Activated naive CD8-positive, alpha-beta T cell (primary cell): ENCODE data around the gene HNRNPUL1.

Source experiments
- H3K27ac Mint-ChIP-seq: one replicate; pipeline ENCODE4 v1.8.0; 2021; ENCODE audit warnings: mixed read lengths
- H3K27me3 Mint-ChIP-seq: one replicate; pipeline ENCODE4 v1.8.0; 2021; ENCODE audit warnings: mixed read lengths
- H3K36me3 Mint-ChIP-seq: one replicate; pipeline ENCODE4 v1.8.0; 2021; ENCODE audit warnings: mixed read lengths
- H3K4me1 Mint-ChIP-seq: one replicate; pipeline ENCODE4 v1.8.0; 2021; ENCODE audit warnings: low read depth, mixed read lengths
- H3K4me3 Mint-ChIP-seq: one replicate; pipeline ENCODE4 v1.8.0; 2021; ENCODE audit warnings: mild to moderate bottlenecking, mixed read lengths
- H3K9me3 Mint-ChIP-seq: one replicate; pipeline ENCODE4 v1.8.0; 2021; ENCODE audit warnings: low read depth, mixed read lengths

HNRNPUL1 gene

DNA sequence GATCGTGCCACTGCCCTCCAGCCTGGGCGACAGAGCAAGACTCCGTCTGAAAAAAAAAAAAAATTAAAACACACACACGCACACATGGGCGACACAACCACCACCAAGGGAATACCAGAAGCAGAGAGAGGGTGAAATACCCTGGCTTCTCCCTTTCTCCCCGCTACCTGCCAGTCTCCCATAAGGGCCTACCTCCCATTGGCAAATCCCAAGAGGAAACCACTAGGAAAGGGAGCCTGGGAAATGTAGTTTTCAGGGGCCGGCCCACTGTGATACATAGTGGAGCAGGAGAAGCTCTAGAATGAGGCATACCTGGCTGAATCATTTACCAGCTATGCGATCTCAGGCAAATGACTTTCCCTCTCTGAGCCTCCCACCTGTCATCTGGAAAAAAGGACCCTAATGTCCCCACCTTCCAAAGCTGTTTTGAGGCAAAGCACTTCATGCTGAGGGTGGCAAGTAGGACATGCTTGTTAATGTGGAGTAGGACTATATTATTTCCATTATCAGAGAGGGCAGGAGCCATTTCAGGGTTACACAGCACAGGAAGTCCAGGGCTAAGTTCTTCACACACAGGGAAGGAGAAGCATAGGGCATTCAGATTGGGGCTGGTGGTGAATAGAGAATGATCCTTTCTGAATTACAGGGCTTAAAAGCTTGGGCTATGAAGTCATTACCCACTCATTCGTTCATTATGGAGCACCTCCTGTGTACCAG is 14.3 kb upstream of the HNRNPUL1 start:
- Mint-ChIP-seq H3K27ac (no peak overlapping the region), H3K9me3 (no peaks in the 10 kb centered on the region), H3K27me3 (peaks cover 2% of the 10 kb centered on the region), H3K36me3 (no peaks in the 10 kb centered on the region), H3K4me1 (no peaks in the 10 kb centered on the region), H3K4me3 (no peak overlapping the region)

DNA sequence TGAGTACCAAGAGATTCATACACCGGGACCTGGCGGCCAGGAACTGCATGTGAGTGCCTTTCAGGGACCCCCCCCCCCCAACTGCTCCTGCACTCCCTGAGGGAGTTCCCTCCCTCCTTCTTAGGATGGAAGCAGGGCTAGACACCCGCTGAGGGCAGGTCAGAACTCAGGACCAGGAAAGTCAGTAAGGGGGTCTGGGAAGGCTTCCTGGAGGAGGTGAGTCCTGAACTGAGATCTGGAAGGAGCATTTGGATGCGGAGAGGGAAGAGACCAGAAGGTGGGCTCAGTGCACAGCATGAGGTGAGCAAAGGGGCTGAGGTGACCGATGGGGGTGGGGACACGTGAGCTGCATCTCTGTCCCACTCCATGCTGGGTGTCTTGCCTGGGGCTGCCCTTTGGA is 10.5 kb upstream of the HNRNPUL1 start:
- Mint-ChIP-seq H3K27me3 (peaks cover 2% of the 10 kb centered on the region), H3K4me1 (no peaks in the 10 kb centered on the region), H3K4me3 (no peak overlapping the region), H3K27ac (no peak overlapping the region), H3K9me3 (no peaks in the 10 kb centered on the region), H3K36me3 (no peaks in the 10 kb centered on the region)

DNA sequence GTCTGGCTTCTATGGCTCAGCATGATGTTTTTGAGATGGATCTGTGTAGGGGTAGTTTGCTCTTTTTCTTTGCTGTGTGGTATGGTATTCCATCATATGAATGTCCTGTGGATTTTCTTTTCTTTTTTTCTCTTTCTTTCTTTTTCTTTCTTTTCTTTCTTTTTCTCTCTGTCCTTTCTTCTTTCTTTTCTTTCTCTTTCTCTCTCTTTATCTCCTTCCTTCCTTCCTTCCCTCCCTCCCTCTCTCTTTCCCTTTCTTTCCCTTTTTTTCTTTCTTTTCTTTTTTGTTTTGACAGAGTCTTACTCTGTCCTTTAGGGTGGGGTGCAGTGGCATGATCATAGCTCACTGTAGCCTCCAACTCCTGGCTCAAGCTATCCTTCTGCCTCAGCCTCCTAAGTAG is 9.0 kb upstream of the HNRNPUL1 start:
- no peaks in the 10 kb centered on the region for H3K9me3 Mint-ChIP-seq
- peaks cover 2% of the 10 kb centered on the region for H3K27me3 Mint-ChIP-seq
- H3K27ac Mint-ChIP-seq = no peak overlapping the region
- no peaks in the 10 kb centered on the region for H3K36me3 Mint-ChIP-seq
- no peak overlapping the region for H3K4me3 Mint-ChIP-seq
- no peaks in the 10 kb centered on the region for H3K4me1 Mint-ChIP-seq

DNA sequence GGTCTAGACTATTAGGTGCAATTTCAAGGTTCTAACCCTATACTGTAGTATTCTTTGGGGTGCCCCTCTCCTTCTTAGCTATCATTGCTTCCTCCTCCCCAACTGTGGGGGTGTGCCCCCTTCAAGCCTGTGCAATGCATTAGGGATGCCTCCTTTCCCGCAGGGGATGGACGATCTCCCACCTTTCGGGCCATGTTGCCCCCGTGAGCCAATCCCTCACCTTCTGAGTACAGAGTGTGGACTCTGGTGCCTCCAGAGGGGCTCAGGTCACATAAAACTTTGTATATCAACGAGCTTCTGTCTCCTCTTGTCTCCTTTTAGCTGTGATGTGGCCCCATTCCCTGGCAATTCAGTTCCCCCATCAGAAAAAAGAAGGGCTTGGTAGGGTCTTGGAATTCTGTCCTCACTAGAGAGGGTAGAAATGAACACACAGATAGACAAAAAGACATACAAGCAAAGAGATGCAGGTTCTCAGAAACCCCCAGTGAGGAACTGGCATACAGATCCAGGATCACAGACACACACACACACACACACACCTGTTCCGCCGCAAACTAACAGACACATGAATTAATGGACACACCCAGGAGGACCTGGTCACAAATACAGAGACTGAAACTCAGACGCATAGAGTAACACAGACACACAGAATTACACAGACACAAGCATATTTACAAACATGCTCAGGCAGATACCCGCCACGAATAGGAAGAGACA is 2.5 kb upstream of the HNRNPUL1 start:
- peak overlapping the region; percentile 100 for H3K27ac Mint-ChIP-seq
- peak overlapping the region; percentile 94 for H3K4me3 Mint-ChIP-seq
- no peaks in the 10 kb centered on the region for H3K27me3 Mint-ChIP-seq
- H3K4me1 Mint-ChIP-seq = peaks cover 26% of the 10 kb centered on the region
- H3K36me3 Mint-ChIP-seq = peaks cover 2% of the 10 kb centered on the region
- H3K9me3 Mint-ChIP-seq = no peaks in the 10 kb centered on the region

DNA sequence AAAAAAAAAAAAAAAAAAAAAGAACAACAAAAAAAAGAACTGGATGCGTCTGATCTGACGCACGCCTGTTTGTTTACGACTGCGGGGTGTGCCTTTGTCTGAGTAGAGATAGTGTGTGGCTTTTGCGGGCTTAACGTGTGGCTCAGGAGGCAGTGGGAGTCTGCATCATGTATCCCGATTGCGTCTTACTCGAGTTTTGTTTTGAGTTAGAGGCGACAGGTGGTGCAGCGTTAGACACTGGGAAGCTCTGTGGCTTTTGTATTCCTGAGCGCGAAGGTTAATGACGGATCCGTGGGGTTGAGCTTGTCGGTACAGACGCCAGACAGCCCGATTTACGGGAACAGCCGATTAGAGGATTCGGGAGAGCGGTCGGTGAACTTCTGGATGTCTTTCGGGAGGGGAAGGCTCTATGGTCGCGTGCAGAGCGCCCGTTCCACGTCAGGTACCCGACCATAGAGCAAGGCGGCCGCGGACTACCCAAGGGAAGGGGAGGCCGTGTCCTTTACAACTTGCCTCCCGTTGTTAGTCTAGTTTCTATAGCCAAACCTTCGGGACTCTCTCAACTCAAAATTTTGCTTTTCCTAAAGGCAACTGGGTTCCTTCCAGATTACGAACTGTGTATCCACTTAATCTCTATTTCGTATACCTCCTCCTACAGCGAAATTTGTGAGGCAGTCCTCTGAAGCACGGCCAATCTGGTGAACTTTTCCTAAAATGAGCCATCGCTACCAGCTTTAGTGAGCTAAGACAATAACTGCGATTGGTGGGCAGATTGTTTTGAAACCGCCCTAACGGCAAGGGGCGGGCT is 926 bp upstream of the HNRNPUL1 start:
- no peaks in the 10 kb centered on the region for H3K9me3 Mint-ChIP-seq
- H3K27ac Mint-ChIP-seq = peak overlapping the region; percentile 100
- H3K4me1 Mint-ChIP-seq = peaks cover 41% of the 10 kb centered on the region
- peak overlapping the region; percentile 94 for H3K4me3 Mint-ChIP-seq
- peaks cover 2% of the 10 kb centered on the region for H3K36me3 Mint-ChIP-seq
- no peaks in the 10 kb centered on the region for H3K27me3 Mint-ChIP-seq

DNA sequence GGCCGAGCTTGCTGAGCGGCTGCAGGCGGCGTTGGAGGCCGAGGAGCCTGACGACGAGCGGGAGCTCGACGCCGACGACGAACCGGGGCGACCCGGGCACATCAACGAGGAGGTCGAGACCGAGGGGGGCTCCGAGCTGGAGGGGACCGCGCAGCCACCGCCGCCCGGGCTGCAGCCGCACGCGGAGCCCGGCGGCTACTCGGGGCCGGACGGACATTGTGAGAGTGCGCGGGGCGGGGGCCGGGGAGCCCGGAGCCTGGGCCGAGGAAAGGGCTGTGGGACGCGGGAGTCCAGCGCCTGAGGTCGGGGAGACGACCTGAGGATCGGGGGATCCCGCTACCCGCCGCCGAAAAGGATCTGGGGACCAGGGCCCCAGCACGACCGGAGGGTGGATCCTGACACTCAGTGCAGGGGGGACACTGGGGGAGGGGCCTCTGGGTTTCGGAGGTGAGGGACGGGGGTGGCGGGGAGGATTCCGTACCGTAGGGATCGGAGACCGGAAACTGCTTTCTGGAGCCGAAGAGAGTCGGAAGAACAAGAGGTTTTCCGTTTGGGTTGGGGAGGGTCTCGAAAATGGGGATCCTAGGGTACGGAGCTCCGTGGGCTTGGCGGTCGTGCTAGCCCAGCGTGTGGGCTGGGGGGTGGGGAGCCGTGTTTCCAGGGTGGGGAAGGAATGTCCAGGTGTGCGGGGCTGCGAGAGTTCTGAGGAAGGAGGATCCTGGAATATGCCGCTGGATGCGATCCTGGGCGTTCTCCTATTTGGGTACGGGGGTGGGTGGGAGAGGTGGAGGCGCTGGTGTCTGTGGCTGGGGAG is 616 bp downstream of the HNRNPUL1 start:
- H3K36me3 Mint-ChIP-seq = peaks cover 2% of the 10 kb centered on the region
- H3K4me3 Mint-ChIP-seq = peak overlapping the region; percentile 94
- peak overlapping the region; percentile 100 for H3K27ac Mint-ChIP-seq
- H3K27me3 Mint-ChIP-seq = no peaks in the 10 kb centered on the region
- peaks cover 41% of the 10 kb centered on the region for H3K4me1 Mint-ChIP-seq
- H3K9me3 Mint-ChIP-seq = no peaks in the 10 kb centered on the region

DNA sequence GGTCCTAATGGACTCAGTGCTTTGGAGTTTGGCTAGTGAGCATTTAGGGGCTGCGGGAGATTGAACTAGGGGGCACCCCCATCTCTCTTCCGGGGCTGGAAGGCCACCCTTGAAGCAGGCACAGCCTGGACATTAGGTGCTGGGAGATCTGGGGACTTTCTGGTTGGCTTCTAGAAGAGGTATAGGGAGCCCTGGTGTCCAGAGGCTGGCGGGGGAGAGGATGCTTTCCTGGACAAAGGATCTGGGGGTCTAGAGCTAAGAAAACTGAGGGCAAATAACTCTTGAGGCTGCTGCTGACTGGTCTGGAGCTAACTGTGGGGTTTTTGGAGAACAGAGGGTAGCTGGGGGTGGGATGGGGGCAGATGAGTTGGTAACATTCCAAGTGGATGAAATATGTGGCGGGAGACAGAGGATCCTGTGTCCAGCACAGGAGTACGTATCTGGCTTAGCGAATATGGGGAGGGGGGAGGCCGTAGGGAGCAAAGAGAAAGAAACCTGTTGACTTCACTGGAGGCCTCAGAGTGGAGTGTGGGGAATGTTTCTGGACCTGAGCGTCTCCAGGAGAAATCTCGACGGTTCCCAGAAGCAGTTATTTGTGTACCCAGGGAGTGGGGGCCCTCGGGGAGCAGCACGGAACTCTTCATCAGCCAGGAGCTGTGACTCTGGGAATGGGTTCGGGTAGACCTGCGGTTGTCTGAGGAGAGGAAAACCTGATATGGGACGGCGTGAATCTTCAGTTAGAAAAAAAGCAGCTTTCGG is 1.4 kb downstream of the HNRNPUL1 start:
- Mint-ChIP-seq H3K4me3 (peak overlapping the region; percentile 94), H3K27me3 (no peaks in the 10 kb centered on the region)

DNA sequence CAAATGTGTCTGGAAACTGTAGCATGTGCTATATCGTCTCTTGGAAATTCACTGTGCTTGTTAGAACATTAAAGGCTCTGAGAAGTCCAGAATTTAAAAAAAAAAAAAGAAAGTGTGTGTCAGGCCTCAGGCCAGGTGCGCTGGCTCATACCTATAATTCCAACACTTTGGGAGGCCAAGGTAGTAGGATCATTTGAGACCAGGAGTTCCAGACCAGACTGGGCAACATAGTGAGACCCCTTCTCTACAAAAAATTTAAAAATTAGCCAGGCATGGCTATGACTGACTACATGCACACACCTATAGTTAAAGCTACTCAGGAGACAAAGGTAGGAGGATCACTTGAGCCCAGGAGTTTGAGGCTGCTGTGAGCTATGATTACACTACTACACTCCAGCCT is 4.9 kb downstream of the HNRNPUL1 start:
- Mint-ChIP-seq H3K9me3 (no peaks in the 10 kb centered on the region), H3K4me3 (no peak overlapping the region), H3K27ac (no peak overlapping the region), H3K4me1 (peaks cover 36% of the 10 kb centered on the region), H3K27me3 (no peaks in the 10 kb centered on the region), H3K36me3 (peaks cover 9% of the 10 kb centered on the region)

More for the DNA sequence above, 1.4 kb downstream of the HNRNPUL1 start:
- Mint-ChIP-seq H3K36me3 (peaks cover 2% of the 10 kb centered on the region), H3K27ac (peak overlapping the region; percentile 100), H3K4me1 (peaks cover 41% of the 10 kb centered on the region), H3K9me3 (no peaks in the 10 kb centered on the region)

DNA sequence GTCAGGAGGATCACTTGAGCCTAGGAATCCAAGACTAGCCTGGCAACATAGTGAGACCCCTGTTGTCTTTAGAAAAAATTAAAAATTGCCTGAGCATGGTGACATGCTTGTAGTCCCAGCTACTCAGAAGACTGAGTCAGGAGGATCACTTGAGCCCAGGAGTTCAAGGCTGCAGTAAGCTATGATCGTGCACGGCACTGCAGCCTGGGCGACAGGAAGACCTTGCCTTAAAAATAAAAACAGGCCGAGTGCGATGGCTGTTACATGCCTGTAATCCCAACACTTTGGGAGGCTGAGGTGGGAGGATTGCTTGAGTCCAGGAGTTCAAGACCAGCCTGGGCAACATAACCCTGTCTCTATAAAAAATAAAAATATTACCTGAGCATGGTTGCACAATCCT is 5.4 kb downstream of the HNRNPUL1 start:
- Mint-ChIP-seq H3K36me3 (peaks cover 9% of the 10 kb centered on the region), H3K27me3 (no peaks in the 10 kb centered on the region), H3K4me3 (no peak overlapping the region), H3K4me1 (peaks cover 36% of the 10 kb centered on the region), H3K27ac (peak overlapping the region; percentile 46), H3K9me3 (no peaks in the 10 kb centered on the region)

DNA sequence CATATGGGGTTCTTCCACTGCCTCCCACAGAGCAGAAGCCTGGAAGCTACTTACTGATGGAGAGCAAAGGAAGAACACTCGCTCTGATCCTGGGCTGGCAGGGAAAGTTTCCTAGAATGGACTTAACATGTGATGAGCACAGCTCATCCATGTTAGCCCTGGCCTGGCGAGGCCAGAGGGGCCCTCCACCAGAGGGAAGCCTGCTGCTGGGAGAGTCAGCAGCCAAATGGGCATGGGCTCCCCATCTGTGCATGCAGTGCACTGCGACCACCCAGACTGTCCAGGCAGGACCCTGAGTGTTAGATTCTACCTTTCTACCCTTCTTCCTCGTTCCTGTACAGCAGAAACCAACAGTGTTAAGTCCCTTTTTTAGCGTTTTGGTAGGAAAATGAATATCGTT is 8.9 kb downstream of the HNRNPUL1 start:
- peaks cover 8% of the 10 kb centered on the region for H3K4me1 Mint-ChIP-seq

DNA sequence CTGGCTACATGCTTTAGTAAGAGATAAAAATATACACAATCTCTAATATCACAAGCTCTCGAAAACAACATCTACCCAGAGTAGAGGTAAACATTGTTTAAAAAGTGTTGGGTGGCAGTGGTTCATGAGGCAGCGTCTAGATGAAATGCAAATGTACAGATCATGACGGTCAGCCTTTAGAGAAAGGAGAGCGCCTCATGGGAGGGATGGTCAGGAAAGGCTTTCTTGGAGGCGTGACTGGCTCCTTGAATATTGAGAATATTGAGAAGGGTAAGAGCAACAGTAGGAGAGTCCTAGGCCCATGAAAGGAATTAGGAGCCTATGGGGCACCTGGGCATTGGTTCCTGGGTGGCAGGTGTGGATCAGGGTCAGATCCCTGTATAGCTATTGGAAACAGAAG is 10.6 kb downstream of the HNRNPUL1 start:
- H3K4me3 Mint-ChIP-seq = no peak overlapping the region
- peaks cover 6% of the 10 kb centered on the region for H3K36me3 Mint-ChIP-seq
- H3K9me3 Mint-ChIP-seq = no peaks in the 10 kb centered on the region
- no peaks in the 10 kb centered on the region for H3K27me3 Mint-ChIP-seq
- H3K27ac Mint-ChIP-seq = no peak overlapping the region
- peaks cover 7% of the 10 kb centered on the region for H3K4me1 Mint-ChIP-seq

More for the DNA sequence above, 8.9 kb downstream of the HNRNPUL1 start:
- H3K9me3 Mint-ChIP-seq = no peaks in the 10 kb centered on the region
- H3K27me3 Mint-ChIP-seq = no peaks in the 10 kb centered on the region
- no peak overlapping the region for H3K4me3 Mint-ChIP-seq
- H3K27ac Mint-ChIP-seq = peak overlapping the region; percentile 16
- peaks cover 6% of the 10 kb centered on the region for H3K36me3 Mint-ChIP-seq

DNA sequence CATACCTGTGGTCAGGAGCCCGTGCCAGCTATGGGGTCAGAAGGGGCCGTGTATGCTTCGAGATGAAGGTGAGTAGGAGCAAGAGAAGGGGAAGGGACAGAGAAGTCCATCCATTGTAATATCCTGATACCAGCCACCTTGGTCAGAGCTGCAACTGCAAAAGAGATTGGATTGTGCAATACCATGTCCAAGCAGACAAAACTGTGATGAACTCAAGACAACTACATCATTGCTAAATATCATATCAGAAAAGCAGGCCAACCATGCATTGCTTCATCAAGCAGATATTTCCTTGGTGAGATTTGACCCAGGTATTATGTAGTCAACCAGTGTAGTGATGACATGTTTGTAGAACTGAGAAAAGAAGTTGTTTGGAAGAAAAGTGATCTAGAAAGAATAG is 12.1 kb downstream of the HNRNPUL1 start:
- H3K27me3 Mint-ChIP-seq = no peaks in the 10 kb centered on the region
- no peak overlapping the region for H3K4me3 Mint-ChIP-seq
- H3K36me3 Mint-ChIP-seq = peaks cover 6% of the 10 kb centered on the region
- no peaks in the 10 kb centered on the region for H3K9me3 Mint-ChIP-seq
- peaks cover 6% of the 10 kb centered on the region for H3K4me1 Mint-ChIP-seq
- no peak overlapping the region for H3K27ac Mint-ChIP-seq

DNA sequence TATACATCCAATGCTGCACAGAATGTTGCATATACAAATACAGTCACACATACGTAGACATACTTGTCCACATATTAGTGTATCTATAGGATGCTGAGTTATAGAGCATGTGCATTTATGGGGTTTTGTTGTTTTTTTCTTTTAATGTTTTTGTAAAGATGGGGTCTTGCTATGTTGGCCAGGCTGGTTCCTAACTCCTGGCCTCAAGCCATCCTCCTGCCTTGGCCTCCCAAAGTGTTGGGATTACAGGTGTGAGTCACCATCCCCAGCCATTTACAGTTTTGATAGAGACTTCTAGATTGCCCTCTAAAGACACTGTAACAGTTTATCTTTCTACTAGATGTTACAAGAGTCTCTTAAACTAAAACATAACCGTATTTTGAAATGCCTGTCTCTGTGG is 14.3 kb downstream of the HNRNPUL1 start:
- Mint-ChIP-seq H3K36me3 (no peaks in the 10 kb centered on the region), H3K4me3 (no peak overlapping the region), H3K27ac (no peak overlapping the region), H3K4me1 (no peaks in the 10 kb centered on the region), H3K27me3 (no peaks in the 10 kb centered on the region), H3K9me3 (no peaks in the 10 kb centered on the region)
